Measurements from ENCODE around the gene WFIKKN2. TPM values are rescaled to one million over a fixed set of nuclear protein-coding genes. Genes with fewer than 3 reads are reported as not detected.

WFIKKN2 gene
- total RNA-seq, 1 donor from 2014 or later: not detected

GRCh38 chr17:50864747-50865059 is 29.3 kb downstream of the WFIKKN2 start:
- Histone ChIP-seq H3K27me3 (ENCODE audit: control insufficient read depth, insufficient read depth, low read length) (no peaks in the 10 kb centered on the region), H3K36me3 (ENCODE audit: control insufficient read depth, insufficient read depth, low read length) (no peaks in the 10 kb centered on the region), H3K4me3 (ENCODE audit: low read depth, low read length) (peak overlapping the region; percentile 78)
- TF ChIP-seq CTCF (IDR thresholded peaks at IDR 0.05; ENCODE audit: insufficient read depth, low read length, poor library complexity, severe bottlenecking): no peak
- no peak for DNase-seq (ENCODE audit: low read depth)

GRCh38 chr17:50865060-50865867 is 29.9 kb downstream of the WFIKKN2 start:
- DNase-seq (ENCODE audit: low read depth): no peak
- no peak for TF ChIP-seq CTCF (IDR thresholded peaks at IDR 0.05; ENCODE audit: insufficient read depth, low read length, poor library complexity, severe bottlenecking)
- peak overlapping the region; percentile 78 for H3K4me3 ChIP-seq (ENCODE audit: low read depth, low read length)
- H3K27me3 ChIP-seq (ENCODE audit: control insufficient read depth, insufficient read depth, low read length): no peaks in the 10 kb centered on the region
- no peaks in the 10 kb centered on the region for H3K36me3 ChIP-seq (ENCODE audit: control insufficient read depth, insufficient read depth, low read length)

- no peak for TF ChIP-seq CTCF (IDR thresholded peaks at IDR 0.05; ENCODE audit: insufficient read depth, low read length, poor library complexity, severe bottlenecking)
- Histone ChIP-seq H3K4me3 (ENCODE audit: low read depth, low read length) (peak overlapping the region; percentile 78), H3K27me3 (ENCODE audit: control insufficient read depth, insufficient read depth, low read length) (no peaks in the 10 kb centered on the region), H3K36me3 (ENCODE audit: control insufficient read depth, insufficient read depth, low read length) (no peaks in the 10 kb centered on the region)
- no peak for DNase-seq (ENCODE audit: low read depth)
Measured at GRCh38 chr17:50865868-50866260, 30.5 kb downstream of the WFIKKN2 start.

GRCh38 chr17:50866261-50866949 is 31.0 kb downstream of the WFIKKN2 start, which contains the start of gene TOB1:
Gene TOB1 (minus strand): TSS chr17:50866354. CDS start chr17:50864017, 2,337 bp downstream.
- Histone ChIP-seq H3K36me3 (ENCODE audit: control insufficient read depth, insufficient read depth, low read length) (no peaks in the 10 kb centered on the region), H3K27me3 (ENCODE audit: control insufficient read depth, insufficient read depth, low read length) (no peaks in the 10 kb centered on the region), H3K4me3 (ENCODE audit: low read depth, low read length) (peak within 1 kb of the TSS; percentile 78)
- TF ChIP-seq CTCF (IDR thresholded peaks at IDR 0.05; ENCODE audit: insufficient read depth, low read length, poor library complexity, severe bottlenecking): no peak
- DNase-seq (ENCODE audit: low read depth): peak; percentile 84

- no peak for TF ChIP-seq CTCF (IDR thresholded peaks at IDR 0.05; ENCODE audit: insufficient read depth, low read length, poor library complexity, severe bottlenecking)
Measured at GRCh38 chr17:50866950-50867362, 31.6 kb downstream of the WFIKKN2 start.

More at GRCh38 chr17:50866950-50867362, 31.6 kb downstream of the WFIKKN2 start:
- no peak for DNase-seq (ENCODE audit: low read depth)
- Histone ChIP-seq H3K36me3 (ENCODE audit: control insufficient read depth, insufficient read depth, low read length) (no peaks in the 10 kb centered on the region), H3K27me3 (ENCODE audit: control insufficient read depth, insufficient read depth, low read length) (no peaks in the 10 kb centered on the region), H3K4me3 (ENCODE audit: low read depth, low read length) (peak overlapping the region; percentile 78)

All from kidney epithelial cell (primary cell).